AG10803 (cell line): ENCODE results near the gene HMOX1.
"Not testable (repeated sequence)": the region's sequence is repeated elsewhere in the genome, so short reads cannot be mapped to it uniquely, and the experiment has no call there.

Experiments
- DNase-seq: peaks from one replicate; pipeline ENCODE4 v3.0.0; 2010; ENCODE audit warnings: low read depth
- H3K4me3 ChIP-seq: 2 replicates; pipeline ENCODE4 v1.5.1; 2011; ENCODE audit warnings: mild to moderate bottlenecking, low read length, control low read depth
- TF ChIP-seq, protein P1 (sequence below): conservative IDR thresholded peaks from 2 replicates; pipeline ENCODE4 v1.5.1; 2011; ENCODE audit warnings: mild to moderate bottlenecking, low read length, control low read depth, inconsistent platforms

Gene HMOX1

DNA sequence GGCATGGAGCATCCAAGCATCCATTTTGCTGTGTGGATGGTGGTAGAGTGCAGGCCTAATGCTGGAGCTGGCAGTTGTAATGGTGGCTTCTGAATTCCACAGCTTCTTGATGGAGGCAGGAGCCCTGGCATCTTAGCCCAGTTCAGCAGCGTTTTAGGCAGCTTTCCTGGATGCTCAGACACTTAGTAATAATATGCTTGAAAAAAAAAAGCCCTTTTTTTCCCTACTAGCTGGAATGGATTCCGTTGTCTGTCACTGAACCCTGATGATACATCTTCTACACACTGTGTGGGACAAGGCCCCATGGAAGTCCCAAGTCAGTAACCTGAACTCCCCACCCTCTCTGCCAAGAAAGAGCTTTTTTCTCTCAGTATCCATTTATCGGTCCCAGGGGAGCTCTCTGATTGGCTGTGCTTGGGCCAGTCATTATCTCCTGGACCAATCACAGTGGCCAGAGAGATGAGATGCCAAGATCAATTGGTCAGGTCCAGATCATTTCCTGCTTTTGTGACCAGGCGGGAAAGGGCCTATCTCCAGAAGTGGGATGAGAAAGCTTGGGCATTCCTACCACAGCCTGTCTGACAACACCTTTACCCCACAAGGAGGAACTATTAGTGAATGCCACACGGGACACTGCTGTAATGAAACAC, 53.3 kb downstream of the HMOX1 start:
- H3K4me3 ChIP-seq = no peak overlapping the region
- TF ChIP-seq, protein P1, sequence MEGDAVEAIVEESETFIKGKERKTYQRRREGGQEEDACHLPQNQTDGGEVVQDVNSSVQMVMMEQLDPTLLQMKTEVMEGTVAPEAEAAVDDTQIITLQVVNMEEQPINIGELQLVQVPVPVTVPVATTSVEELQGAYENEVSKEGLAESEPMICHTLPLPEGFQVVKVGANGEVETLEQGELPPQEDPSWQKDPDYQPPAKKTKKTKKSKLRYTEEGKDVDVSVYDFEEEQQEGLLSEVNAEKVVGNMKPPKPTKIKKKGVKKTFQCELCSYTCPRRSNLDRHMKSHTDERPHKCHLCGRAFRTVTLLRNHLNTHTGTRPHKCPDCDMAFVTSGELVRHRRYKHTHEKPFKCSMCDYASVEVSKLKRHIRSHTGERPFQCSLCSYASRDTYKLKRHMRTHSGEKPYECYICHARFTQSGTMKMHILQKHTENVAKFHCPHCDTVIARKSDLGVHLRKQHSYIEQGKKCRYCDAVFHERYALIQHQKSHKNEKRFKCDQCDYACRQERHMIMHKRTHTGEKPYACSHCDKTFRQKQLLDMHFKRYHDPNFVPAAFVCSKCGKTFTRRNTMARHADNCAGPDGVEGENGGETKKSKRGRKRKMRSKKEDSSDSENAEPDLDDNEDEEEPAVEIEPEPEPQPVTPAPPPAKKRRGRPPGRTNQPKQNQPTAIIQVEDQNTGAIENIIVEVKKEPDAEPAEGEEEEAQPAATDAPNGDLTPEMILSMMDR = no peak
- no peak for DNase-seq

DNA sequence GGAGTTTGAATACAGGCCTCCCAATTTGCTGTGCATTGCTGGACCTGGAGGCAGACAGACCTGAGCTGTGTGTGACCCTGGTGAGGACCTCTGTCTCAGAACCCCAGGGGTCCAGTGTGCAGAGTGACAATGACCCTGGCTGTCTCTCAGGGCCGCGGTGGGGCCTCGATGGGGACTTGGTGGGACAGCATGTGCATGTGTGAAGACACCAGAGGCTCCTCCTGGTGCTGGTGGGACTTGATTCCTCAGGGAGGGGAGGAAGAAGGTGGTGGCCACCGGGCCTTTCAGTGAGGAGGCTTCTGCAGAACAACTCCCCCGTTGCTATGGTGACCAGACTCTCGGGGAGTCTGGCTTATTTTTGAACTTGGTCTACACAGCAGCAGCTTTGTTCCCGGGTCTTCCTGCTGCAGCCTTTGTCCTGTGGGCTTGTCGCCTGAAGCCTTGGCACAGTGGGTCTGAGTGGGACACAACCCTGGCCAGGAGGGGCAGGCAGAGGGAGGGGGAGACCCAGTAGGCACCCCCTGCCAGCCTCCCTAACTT, 54.4 kb downstream of the HMOX1 start:
- TF ChIP-seq, protein P1 = no peak
- DNase-seq = no peak
- no peak overlapping the region for H3K4me3 ChIP-seq

DNA sequence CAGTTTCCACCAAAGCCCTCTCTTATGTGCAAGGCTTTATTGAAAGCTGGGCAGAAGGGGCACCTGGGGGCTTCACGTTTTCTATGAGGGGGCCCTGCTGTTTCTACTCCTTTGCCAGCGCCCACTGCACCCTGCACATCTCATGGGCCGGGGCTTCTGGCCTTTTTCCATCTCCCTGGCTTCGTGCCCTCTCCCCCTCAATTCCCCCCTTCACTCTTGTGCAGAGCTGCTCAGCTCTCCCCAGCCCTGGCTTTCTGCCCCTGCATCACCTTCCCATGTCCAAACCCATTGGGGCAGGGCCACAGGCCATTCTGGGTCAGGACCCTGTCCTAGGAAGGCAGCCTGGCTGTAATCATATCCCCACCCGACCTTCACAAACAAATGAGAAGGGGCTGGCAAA, 55.5 kb downstream of the HMOX1 start:
- H3K4me3 ChIP-seq = no peak overlapping the region
- TF ChIP-seq, protein P1 = no peak
- DNase-seq = no peak

DNA sequence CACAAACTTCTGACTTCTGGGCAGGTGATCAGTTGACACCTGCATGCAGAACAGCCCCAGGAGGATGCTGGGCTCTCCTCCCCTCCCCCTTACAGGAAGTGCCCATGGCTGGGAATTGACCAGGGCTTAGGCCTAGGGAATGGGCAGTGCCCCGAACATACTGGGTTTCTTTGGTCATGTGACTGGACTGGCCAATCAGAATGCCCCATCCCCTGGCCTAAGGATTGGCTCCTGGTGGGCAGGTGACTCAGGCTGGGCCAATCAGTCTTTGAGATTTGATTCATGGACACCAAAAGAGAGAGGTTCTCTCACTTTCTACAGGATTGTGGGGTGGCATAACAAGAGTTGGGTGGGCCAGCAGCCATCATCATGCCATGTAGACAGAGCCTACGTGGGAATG, 56.2 kb downstream of the HMOX1 start:
- no peak for DNase-seq
- no peak overlapping the region for H3K4me3 ChIP-seq
- TF ChIP-seq, protein P1 = no peak

DNA sequence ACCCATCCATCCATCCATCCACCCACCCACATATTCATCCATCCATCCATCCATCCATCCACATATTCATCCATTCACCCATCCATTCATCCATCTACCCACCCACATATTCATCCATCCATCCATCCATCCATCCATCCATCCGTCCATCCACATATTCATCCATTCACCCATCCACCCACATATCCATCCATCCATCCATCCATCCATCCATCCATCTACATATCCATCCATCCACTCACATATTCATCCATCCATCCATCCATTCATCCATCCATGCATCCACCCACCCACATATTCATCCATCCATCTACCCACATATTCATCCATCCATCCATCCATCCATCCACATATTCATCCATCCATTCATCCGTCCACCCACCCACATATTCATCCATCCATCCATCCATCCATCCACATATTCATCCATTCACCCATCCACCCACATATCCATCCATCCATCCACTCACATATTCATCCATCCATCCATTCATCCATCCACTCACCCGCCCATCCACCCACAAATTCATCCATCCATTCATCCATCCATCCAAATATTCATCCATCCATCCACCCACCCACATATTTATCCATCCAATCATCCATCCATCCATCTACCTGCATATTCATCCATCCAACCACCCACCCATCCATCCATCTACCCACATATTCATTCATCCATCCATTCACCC, 57.9 kb downstream of the HMOX1 start:
- DNase-seq, H3K4me3 ChIP-seq: not testable (repeated sequence)

DNA sequence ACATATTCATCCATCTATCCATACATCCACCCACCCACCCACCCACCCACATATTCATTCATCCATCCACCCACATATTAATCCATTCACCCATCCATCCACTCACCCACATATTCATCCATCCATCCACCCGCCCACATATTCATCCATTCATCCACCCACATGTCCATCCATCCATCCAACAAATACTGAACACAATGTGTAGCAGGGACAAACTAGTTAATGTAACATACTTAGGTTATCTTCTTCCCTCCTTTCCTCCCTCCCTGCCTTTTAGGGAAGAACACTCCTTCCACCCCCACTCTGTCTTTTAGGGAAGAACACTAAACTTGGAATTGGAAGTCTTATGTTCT, 58.4 kb downstream of the HMOX1 start:
- no peak overlapping the region for H3K4me3 ChIP-seq
- TF ChIP-seq, protein P1 = no peak
- DNase-seq = no peak

DNA sequence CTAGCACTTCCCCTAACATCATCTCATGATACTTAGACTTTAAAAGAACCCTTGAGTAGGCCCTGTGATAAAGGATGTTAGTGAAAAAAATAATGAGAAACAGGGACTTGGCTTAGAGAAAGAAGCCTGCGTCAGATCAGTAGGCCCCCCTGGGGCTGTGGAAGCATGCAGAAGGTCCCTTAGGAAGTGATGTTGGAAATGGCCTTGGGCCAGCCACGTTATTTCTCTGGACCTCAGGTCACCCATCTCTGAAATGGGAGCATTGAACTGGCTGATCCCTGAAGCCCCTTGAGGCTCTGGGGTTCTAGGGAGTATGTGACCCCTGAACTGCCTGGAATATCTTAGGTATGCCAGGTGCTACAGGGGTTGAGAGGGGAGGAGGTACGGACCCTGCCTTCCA, 59.2 kb downstream of the HMOX1 start:
- TF ChIP-seq, protein P1 = no peak
- DNase-seq = no peak
- H3K4me3 ChIP-seq = no peak overlapping the region
